Measurements from ENCODE around the gene KRTAP10-7. TPM values are rescaled to one million over a fixed set of nuclear protein-coding genes. Genes with fewer than 3 reads are reported as not detected.
"Not testable (repeated sequence)": the region's sequence is repeated elsewhere in the genome, so short reads cannot be mapped to it uniquely, and the experiment has no call there.

Gene KRTAP10-7
- total RNA-seq, 2 experiments from 2014 or later = not detected

GRCh38 chr21:44623575-44623974 is 23.2 kb downstream of the KRTAP10-7 start:
- peaks cover 20% of the 10 kb centered on the region for H3K4me1 Mint-ChIP-seq (ENCODE audit: low read depth)
- ChIA-PET CTCF (no interaction called here), POLR2A (no interaction called here)
- DNase-seq = no peak
- no peaks in the 10 kb centered on the region for H3K27me3 Mint-ChIP-seq
- intact Hi-C loops (cut with micrococcal nuclease) = no loop called here
- peaks cover 38% of the 10 kb centered on the region for H3K9me3 Mint-ChIP-seq
- peaks cover 29% of the 10 kb centered on the region for H3K36me3 Mint-ChIP-seq
- H3K4me3 Mint-ChIP-seq = no peak overlapping the region
- no peak overlapping the region for H3K27ac Mint-ChIP-seq

GRCh38 chr21:44625756-44626155 is 25.4 kb downstream of the KRTAP10-7 start:
- intact Hi-C loops (cut with micrococcal nuclease) = no loop called here
- DNase-seq = no peak
- H3K27me3 Mint-ChIP-seq = no peaks in the 10 kb centered on the region
- H3K4me3 Mint-ChIP-seq = no peak overlapping the region
- ChIA-PET CTCF (no interaction called here), POLR2A (no interaction called here)
- no peak overlapping the region for H3K27ac Mint-ChIP-seq
- peaks cover 18% of the 10 kb centered on the region for H3K4me1 Mint-ChIP-seq (ENCODE audit: low read depth)
- H3K9me3 Mint-ChIP-seq = peaks cover 31% of the 10 kb centered on the region
- H3K36me3 Mint-ChIP-seq = peaks cover 12% of the 10 kb centered on the region

GRCh38 chr21:44626262-44626661 is 25.9 kb downstream of the KRTAP10-7 start:
- Mint-ChIP-seq H3K4me3 (no peak overlapping the region), H3K36me3 (peaks cover 15% of the 10 kb centered on the region), H3K27ac (no peak overlapping the region), H3K9me3 (peaks cover 34% of the 10 kb centered on the region), H3K4me1 (ENCODE audit: low read depth) (peaks cover 18% of the 10 kb centered on the region), H3K27me3 (no peaks in the 10 kb centered on the region)
- intact Hi-C loops (cut with micrococcal nuclease) = no loop called here
- CTCF ChIA-PET = no interaction called here
- DNase-seq = no peak
- POLR2A ChIA-PET = no interaction called here

- Mint-ChIP-seq H3K4me3 (no peak within 1 kb of the TSS), H3K9me3 (peaks cover 38% of the 10 kb centered on the region), H3K27ac (no peak within 1 kb of the TSS), H3K4me1 (ENCODE audit: low read depth) (peaks cover 18% of the 10 kb centered on the region), H3K27me3 (no peaks in the 10 kb centered on the region), H3K36me3 (peaks cover 16% of the 10 kb centered on the region)
- DNase-seq = no peak
- CTCF ChIA-PET = no interaction called here
- intact Hi-C loops (cut with micrococcal nuclease) = no loop called here
- POLR2A ChIA-PET = no interaction called here
Observed at GRCh38 chr21:44626673-44627143, 26.3 kb downstream of the KRTAP10-7 start, which contains the start of gene KRTAP10-9. Gene KRTAP10-9, plus strand, starts transcription at chr21:44627093. Its CDS starts 79 bp downstream, at chr21:44627172.

GRCh38 chr21:44627181-44627822 is 26.9 kb downstream of the KRTAP10-7 start:
- POLR2A ChIA-PET; H3K27me3 Mint-ChIP-seq; intact Hi-C loops (cut with micrococcal nuclease); H3K4me3 Mint-ChIP-seq; H3K27ac Mint-ChIP-seq; CTCF ChIA-PET; DNase-seq: not testable (repeated sequence)
- Mint-ChIP-seq H3K36me3 (peaks cover 21% of the 10 kb centered on the region), H3K4me1 (ENCODE audit: low read depth) (peaks cover 18% of the 10 kb centered on the region), H3K9me3 (peaks cover 44% of the 10 kb centered on the region)

- CTCF ChIA-PET; H3K27me3 Mint-ChIP-seq; POLR2A ChIA-PET; H3K4me3 Mint-ChIP-seq; H3K27ac Mint-ChIP-seq; DNase-seq; intact Hi-C loops (cut with micrococcal nuclease): not testable (repeated sequence)
- Mint-ChIP-seq H3K4me1 (ENCODE audit: low read depth) (peaks cover 18% of the 10 kb centered on the region), H3K36me3 (peaks cover 21% of the 10 kb centered on the region), H3K9me3 (peaks cover 47% of the 10 kb centered on the region)
Observed at GRCh38 chr21:44627831-44628233, 27.4 kb downstream of the KRTAP10-7 start.

- no peak overlapping the region for H3K27ac Mint-ChIP-seq
- ChIA-PET CTCF (no interaction called here), POLR2A (no interaction called here)
- H3K27me3 Mint-ChIP-seq = no peaks in the 10 kb centered on the region
- H3K36me3 Mint-ChIP-seq = peaks cover 17% of the 10 kb centered on the region
- peaks cover 18% of the 10 kb centered on the region for H3K4me1 Mint-ChIP-seq (ENCODE audit: low read depth)
- H3K4me3 Mint-ChIP-seq = no peak overlapping the region
- no peak for DNase-seq
- intact Hi-C loops (cut with micrococcal nuclease) = no loop called here
- H3K9me3 Mint-ChIP-seq = peaks cover 46% of the 10 kb centered on the region
Observed at GRCh38 chr21:44628707-44629391, 28.5 kb downstream of the KRTAP10-7 start.

- H3K36me3 Mint-ChIP-seq = peaks cover 12% of the 10 kb centered on the region
- ChIA-PET CTCF (no interaction called here), POLR2A (no interaction called here)
- no peak overlapping the region for H3K4me3 Mint-ChIP-seq
- no peak overlapping the region for H3K27ac Mint-ChIP-seq
- no peaks in the 10 kb centered on the region for H3K27me3 Mint-ChIP-seq
- no peak for DNase-seq
- H3K9me3 Mint-ChIP-seq = peaks cover 34% of the 10 kb centered on the region
- peaks cover 18% of the 10 kb centered on the region for H3K4me1 Mint-ChIP-seq (ENCODE audit: low read depth)
- intact Hi-C loops (cut with micrococcal nuclease) = no loop called here
Observed at GRCh38 chr21:44630440-44630839, 30.0 kb downstream of the KRTAP10-7 start.

GRCh38 chr21:44632067-44632466 is 31.7 kb downstream of the KRTAP10-7 start:
- no peak for DNase-seq
- Mint-ChIP-seq H3K27me3 (no peaks in the 10 kb centered on the region), H3K9me3 (peaks cover 34% of the 10 kb centered on the region), H3K4me3 (no peak overlapping the region), H3K36me3 (peaks cover 12% of the 10 kb centered on the region), H3K27ac (no peak overlapping the region), H3K4me1 (ENCODE audit: low read depth) (peaks cover 18% of the 10 kb centered on the region)
- POLR2A ChIA-PET = no interaction called here
- CTCF ChIA-PET = no interaction called here
- intact Hi-C loops (cut with micrococcal nuclease) = no loop called here

GRCh38 chr21:44636209-44637017 is 36.0 kb downstream of the KRTAP10-7 start:
- Mint-ChIP-seq H3K4me3 (no peak overlapping the region), H3K27me3 (peaks cover 5% of the 10 kb centered on the region), H3K27ac (no peak overlapping the region), H3K9me3 (peaks cover 29% of the 10 kb centered on the region), H3K4me1 (ENCODE audit: low read depth) (no peaks in the 10 kb centered on the region), H3K36me3 (peaks cover 9% of the 10 kb centered on the region)
- ChIA-PET CTCF (no interaction called here), POLR2A (no interaction called here)
- intact Hi-C loops (cut with micrococcal nuclease) = no loop called here
- DNase-seq = no peak

GRCh38 chr21:44637018-44637850 is 36.8 kb downstream of the KRTAP10-7 start, which contains the start of gene KRTAP10-10:
Gene KRTAP10-10, plus strand, starts transcription at chr21:44637356. Its CDS starts 62 bp downstream, at chr21:44637418.
- POLR2A ChIA-PET = no interaction called here
- Mint-ChIP-seq H3K4me1 (ENCODE audit: low read depth) (no peaks in the 10 kb centered on the region), H3K36me3 (peaks cover 6% of the 10 kb centered on the region), H3K4me3 (no peak within 1 kb of the TSS), H3K27ac (no peak within 1 kb of the TSS), H3K9me3 (peaks cover 25% of the 10 kb centered on the region), H3K27me3 (peaks cover 5% of the 10 kb centered on the region)
- intact Hi-C loops (cut with micrococcal nuclease) = no loop called here
- CTCF ChIA-PET = no interaction called here
- DNase-seq = no peak

Measured in activated CD4-positive, alpha-beta memory T cell treated with anti-CD3 and anti-CD28 coated beads for 36 hours (primary cell).